HG02759 (cell line): ENCODE results near the gene GFOD1.

Source experiments
- ATAC-seq: cut with Tn5 transposase; IDR thresholded peaks from one replicate; pipeline ENCODE4 v1.9.1; 2021; ENCODE audit warnings: mild to moderate bottlenecking, moderate library complexity; ENCODE audit not compliant: unreplicated experiment

The GFOD1 gene, protein sequence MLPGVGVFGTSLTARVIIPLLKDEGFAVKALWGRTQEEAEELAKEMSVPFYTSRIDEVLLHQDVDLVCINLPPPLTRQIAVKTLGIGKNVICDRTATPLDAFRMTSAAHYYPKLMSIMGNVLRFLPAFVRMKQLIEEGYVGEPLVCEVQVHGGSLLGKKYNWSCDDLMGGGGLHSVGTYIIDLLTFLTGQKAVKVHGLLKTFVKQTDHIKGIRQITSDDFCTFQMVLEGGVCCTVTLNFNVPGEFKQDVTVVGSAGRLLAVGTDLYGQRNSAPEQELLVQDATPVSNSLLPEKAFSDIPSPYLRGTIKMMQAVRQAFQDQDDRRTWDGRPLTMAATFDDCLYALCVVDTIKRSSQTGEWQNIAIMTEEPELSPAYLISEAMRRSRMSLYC

DNA sequence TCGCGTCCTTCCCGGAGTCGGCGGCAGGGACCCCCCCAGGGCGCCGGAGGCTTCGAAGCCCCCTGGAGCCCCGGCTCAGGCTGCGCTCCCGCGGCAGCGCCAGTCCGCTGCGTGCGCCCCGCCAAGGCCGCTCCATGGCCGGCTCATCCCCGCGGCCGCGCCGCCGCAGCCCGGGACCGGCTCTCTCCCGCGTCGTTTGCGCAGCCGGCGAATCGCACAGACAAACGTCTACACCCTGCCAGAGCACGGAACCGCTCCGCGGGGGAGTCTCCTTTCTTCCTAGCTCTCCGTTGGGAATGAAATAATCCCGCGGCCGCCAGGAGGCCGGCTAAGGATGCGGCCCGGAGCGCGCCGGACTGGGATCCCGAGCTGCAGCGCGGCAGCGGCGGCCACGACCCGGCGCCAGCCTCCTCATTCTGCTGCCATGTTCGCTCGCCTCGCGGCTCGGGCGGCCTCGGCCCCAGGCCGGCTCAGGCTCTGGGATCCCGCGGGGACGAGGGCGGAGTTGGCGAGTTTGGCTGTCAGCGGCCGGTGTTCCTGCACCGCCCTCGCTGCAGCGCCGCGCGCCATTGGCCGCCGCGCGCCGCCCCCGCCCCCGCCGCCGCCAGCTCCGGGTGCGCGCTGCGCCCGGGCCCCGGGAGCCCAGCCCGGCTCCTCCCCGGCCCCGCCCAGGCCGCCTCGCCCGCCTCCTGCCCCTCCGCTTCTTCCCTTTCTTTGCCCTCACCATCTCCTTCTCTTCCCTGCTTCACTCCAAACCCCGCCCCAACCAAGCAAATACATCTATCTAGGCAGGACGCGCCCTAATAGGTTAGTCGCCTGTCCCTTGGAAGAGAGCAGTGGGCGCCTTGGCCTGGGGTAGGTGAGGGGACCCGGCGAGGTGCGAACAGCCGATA lies at the start of gene GFOD1:
GFOD1 (minus strand) TSS at position 479 of the 893 bp plus-strand sequence. CDS start 710 bp downstream, outside the sequence.
- peak; percentile 83 for ATAC-seq

GRCh38 chr6:13536796-13537526 lies 49.6 kb upstream of the GFOD1 start:
- ATAC-seq = no peak

DNA sequence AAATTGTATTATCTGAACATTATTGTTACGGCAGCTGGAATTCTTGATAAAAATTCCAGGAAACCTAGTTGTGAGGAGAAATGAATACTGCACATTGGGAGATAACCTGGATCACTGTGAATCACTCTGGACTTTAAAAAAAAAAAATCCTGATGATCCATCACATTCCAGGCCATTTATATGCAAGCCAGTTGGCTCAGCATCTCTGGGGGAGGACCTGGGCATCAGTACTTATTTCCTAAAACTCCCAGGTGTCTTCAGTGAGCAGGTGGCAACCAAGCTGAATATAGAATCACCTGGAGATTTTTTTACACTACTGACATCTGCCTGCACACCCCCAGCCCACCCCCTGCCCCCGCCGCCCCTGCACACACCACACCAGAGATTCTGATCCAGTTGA lies 47.9 kb upstream of the GFOD1 start:
- no peak for ATAC-seq

DNA sequence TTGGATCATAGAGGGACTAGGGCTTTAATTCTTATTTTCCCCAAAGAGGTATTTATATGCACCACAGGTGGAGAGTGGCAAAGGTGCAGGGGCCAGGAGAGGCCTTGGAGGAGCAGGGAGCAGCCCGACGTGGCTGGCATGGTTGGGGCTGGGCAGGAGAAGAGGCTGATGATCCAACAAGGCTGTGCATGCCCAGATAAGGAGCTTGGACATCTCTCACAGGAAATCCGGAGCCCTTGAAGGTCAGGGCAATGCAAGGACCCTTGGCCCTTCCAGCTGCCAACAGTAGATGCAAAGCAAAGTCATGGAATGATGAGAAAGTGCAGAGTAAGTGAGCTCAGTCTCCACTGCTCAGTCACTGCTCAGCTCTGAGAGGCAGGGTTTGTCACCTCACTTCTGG lies 47.1 kb upstream of the GFOD1 start:
- no peak for ATAC-seq

DNA sequence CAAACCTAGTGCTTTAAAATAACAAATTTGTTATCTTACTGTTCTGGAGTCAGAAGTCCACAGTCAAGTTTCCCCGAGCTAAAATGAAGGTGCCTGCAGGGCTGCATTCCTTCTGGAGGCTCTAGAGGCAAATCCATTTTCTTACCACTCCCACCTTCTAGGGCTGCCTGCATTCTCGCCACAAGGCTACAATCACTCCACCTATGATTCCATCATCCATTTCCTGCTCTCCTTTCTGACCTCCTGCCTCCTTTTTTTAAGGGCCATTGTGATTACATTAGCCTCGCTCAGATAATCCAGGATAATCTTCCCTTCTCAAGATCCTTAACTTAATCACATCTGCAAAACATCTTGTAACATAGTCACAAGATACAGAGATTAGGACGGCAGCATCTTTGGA lies 44.6 kb upstream of the GFOD1 start:
- ATAC-seq = no peak

- no peak for ATAC-seq
These were observed 41.5 kb upstream of the GFOD1 start for GRCh38 chr6:13528777-13529343.

GRCh38 chr6:13528232-13528631 lies 40.8 kb upstream of the GFOD1 start:
- no peak for ATAC-seq

GRCh38 chr6:13527671-13528056 lies 40.3 kb upstream of the GFOD1 start:
- no peak for ATAC-seq

DNA sequence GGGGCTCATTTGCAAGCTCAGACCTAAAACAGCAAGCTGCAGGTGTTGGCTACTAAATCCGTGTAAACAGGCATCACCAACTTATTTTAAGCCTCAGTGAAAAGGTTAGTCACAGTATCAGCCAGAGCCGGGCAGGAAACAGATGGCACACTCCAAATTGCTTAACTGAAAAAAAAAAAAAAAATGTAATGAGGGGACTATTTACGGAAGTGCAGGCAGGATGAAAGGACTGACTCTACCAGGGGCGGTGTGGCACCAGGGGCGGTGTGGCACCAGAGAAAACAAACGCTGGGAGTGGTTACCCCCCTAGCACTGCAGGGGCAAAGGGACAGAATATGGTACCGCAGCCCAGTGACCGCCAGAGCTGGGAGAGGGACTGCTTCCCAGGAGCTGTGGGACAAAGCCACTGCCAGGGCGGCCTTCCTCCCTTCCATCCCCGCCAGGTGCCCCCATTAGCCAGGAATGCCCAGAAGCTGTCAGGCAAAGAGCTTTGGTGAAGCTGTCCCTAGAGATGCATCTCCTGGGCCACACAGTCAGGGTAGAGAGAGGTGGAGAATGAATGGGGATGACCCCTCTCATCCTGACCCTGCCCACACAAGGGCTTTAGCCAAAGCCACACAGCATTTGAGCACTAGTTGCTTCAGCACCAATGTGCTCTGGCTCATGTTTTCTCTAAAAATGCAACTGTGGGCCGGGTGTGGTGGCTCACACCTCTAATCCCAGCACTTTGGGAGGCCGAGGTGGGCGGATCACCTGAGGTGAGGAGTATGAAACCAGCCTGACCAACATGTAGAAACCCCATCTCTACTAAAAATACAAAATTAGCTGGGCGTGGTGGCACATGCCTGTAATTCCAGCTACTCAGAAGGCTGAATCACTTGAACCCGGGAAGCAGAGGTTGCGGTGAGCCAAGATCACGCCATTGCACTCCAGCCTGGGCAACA lies 39.6 kb upstream of the GFOD1 start:
- ATAC-seq = peak; percentile 84

DNA sequence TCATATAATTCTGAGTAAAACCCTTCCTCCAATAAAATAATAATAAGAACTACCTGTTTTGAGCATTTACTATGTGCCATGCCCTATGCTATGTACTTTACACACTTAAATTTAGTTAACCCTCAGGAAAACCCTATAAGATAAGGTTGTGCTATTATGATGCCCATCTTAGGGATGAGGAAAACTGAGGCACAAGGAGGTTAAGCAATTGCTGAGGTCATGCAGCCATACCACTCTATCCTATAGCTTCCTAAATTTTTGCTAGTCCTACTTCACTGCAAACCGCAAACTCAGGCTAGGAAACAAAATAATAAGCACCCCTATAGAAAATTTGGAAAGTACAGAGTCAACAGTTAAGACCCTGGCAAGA lies 38.9 kb upstream of the GFOD1 start:
- no peak for ATAC-seq

- ATAC-seq = no peak
These were observed 37.6 kb upstream of the GFOD1 start for GRCh38 chr6:13524801-13525508.

DNA sequence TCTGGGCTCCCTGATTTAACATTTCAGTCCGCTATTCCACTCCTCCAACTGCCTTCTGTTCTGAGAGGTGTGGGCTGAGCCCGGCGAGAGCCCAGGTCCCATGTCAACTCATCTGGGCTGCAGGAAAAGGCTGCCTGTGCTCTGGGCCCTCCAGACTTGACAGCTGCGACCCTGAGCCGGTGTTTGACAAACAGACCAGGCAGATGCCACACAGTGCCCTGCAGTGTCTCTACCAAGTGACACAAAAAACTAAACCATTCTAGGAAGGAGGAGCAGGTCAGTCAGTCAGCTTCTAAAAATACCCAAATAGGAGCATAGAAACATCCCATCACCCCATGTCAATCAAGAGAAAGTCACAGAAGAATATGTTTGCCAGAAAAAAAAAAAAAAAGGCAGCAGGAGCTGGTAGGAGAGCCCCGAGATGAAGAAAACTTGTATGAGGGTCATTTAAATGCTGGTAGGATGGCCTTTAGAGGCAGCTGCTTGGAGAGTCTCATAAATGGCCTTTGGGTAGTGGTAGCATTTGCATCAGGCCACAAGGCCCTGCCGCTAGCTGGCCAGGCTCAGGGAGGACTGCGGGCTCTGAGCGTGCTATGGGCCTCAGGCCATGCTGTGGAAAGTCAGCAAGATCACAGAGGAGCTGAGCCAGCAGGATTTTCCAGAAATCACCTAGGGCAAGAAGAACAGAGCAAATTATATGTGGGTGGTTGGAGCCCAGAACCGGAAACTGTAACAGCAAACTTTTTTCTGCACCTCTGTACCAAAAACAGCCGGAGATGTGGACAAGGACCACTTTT lies 36.6 kb upstream of the GFOD1 start:
- ATAC-seq = no peak

- ATAC-seq = no peak
These were observed 35.3 kb upstream of the GFOD1 start for GRCh38 chr6:13522656-13523055.

DNA sequence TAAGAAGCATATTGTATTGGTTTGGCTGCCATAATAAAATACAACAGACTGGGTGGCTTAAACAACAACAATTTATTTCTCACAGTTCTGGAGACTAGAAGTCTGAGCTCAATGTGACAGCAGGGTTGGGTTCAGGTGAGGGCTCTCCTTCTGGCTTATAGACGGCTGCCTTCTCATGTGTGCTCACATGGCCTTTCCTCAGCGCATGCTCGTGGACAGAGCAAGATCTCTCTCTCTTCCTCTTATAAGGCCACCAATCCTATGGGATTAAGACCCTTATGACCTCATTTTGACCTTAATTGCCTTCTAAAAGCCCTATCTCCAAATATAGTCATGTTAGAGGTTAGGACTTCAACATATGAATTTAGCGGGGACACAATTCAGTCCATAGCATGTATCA lies 32.4 kb upstream of the GFOD1 start:
- ATAC-seq = no peak

GRCh38 chr6:13517116-13517515 lies 29.7 kb upstream of the GFOD1 start:
- ATAC-seq = no peak

- no peak for ATAC-seq
These were observed 28.5 kb upstream of the GFOD1 start for GRCh38 chr6:13515912-13516311.

GRCh38 chr6:13513626-13514502 lies 26.5 kb upstream of the GFOD1 start:
- no peak for ATAC-seq

DNA sequence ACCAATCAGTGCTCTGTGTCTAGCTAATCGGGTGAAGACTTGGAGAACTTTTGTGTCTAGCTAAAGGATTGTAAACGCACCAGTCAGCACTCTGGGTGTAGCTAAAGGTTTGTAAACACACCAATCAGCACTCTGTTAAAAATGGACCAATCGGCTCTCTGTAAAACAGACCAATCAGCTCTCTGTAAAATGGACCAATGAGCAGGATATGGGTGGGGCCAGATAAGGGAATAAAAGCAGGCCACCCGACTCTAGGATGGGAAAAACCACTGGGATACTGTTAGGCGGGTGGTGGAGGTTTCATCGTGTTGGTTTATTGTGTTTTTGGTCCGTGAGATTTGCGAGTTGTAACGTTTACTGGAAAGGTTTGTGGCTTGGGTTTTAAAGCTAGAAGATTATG lies 25.5 kb upstream of the GFOD1 start:
- ATAC-seq = no peak
